HCT116 (cell line): ENCODE measurements around the gene KIR3DL3. TPM values are rescaled to one million over a fixed set of nuclear protein-coding genes. Genes with fewer than 3 reads are reported as not detected.
"Not testable (repeated sequence)": the region's sequence is repeated elsewhere in the genome, so short reads cannot be mapped to it uniquely, and the experiment has no call there.

ENCODE experiments used
- ATAC-seq: fragments of 200-7000 bp; cut with Tn5 transposase; 2 replicates; pipeline ENCODE4 v1.9.1; 2020; ENCODE audit warnings: mild to moderate bottlenecking, moderate library complexity
- BruUV-seq: library from RNA; stranded (reverse); fragments of 400-500 nt; replicated peaks from 2 replicates; lab custom pipeline; 2021; lab: Mats Ljungman, UMichigan
- CTCF ChIA-PET: fragments of 300-600 bp; sonication (Branson Sonifier 250); formaldehyde crosslinking; loops from one replicate; lab custom pipeline; 2021; ENCODE audit warnings: antibody characterized with exemption; lab: Charles Lee
- POLR2A ChIA-PET: fragments of 300-600, 350-600 bp; sonication (Branson Sonifier 250); formaldehyde crosslinking; loops from one replicate; lab custom pipeline; 2021; ENCODE audit warnings: antibody characterized with exemption; lab: Charles Lee
- RAD21 ChIA-PET, 2 experiments: fragments of 300-600 bp; sonication (Branson Sonifier 250); formaldehyde crosslinking; loops; one replicate each; lab custom pipeline; 2023; ENCODE audit warnings: low total read pairs in 2 of 2; ENCODE audit not compliant: uncharacterized antibody in 2 of 2, unreplicated experiment in 2 of 2, low non-redundant PET in 1 of 2; lab: Charles Lee
- DNase-seq: peaks from one replicate; pipeline ENCODE4 v3.0.0-alpha.2; 2010; ENCODE audit warnings: low read depth, low spot score
- H2AFZ ChIP-seq: fragments of 200-600 bp; shearing (Covaris generic), sonication (generic); 2 replicates; pipeline ENCODE4 v1.6.1; 2017; ENCODE audit warnings: low read depth, mixed run types, mixed read lengths, antibody characterized with exemption, low read length; ENCODE audit not compliant: poor library complexity, severe bottlenecking
- H3K27ac ChIP-seq: 2 replicates; pipeline ENCODE4 v1.5.1; 2012; ENCODE audit warnings: low read depth, low read length
- H3K27me3 ChIP-seq: fragments of 200-600 bp; sonication (generic); 2 replicates; pipeline ENCODE4 v1.6.1; 2016; ENCODE audit warnings: mixed run types, low read length, mixed read lengths; ENCODE audit not compliant: insufficient read depth
- H3K36me3 ChIP-seq, 2 experiments: fragments of 200-500 bp in 1 of 2; fragments of 200-600 bp in 1 of 2; sonication (Bioruptor generic) in 1 of 2; sonication (generic) in 1 of 2; 2 replicates each; pipeline versions ENCODE4 v1.5.1 to v1.6.1; 2014 to 2016; ENCODE audit warnings: low read length in 2 of 2, inconsistent platforms in 1 of 2, mixed read lengths in 1 of 2, mixed run types in 1 of 2; ENCODE audit not compliant: insufficient read depth in 2 of 2, control insufficient read depth in 1 of 2
- H3K4me1 ChIP-seq, 2 experiments: fragments of 200-600 bp in 1 of 2; sonication (generic) in 1 of 2; 2 replicates each; pipeline versions ENCODE4 v1.5.1 to v1.6.1; 2012 to 2017; ENCODE audit warnings: low read length in 2 of 2, inconsistent platforms in 1 of 2, mild to moderate bottlenecking in 1 of 2, mixed read lengths in 1 of 2, mixed run types in 1 of 2, moderate library complexity in 1 of 2; ENCODE audit not compliant: insufficient read depth in 2 of 2, control insufficient read depth in 1 of 2
- H3K4me2 ChIP-seq: fragments of 200-600 bp; sonication (generic); 2 replicates; pipeline ENCODE4 v1.6.1; 2017; ENCODE audit warnings: mixed run types, low read length, mixed read lengths
- H3K4me3 ChIP-seq, 2 experiments: fragments of 200-600 bp in 1 of 2; sonication (generic) in 1 of 2; replicated peaks in 1 of 2; 2 replicates each; pipeline ENCODE4 v1.5.1; 2011 to 2016; ENCODE audit warnings: low read length in 2 of 2, control low read depth in 1 of 2, low read depth in 1 of 2, mild to moderate bottlenecking in 1 of 2, mixed read lengths in 1 of 2, mixed run types in 1 of 2
- H3K79me2 ChIP-seq: fragments of 200-600 bp; sonication (generic); 2 replicates; pipeline ENCODE4 v1.6.1; 2017; ENCODE audit warnings: mild to moderate bottlenecking, mixed run types, low read length, moderate library complexity, mixed read lengths; ENCODE audit not compliant: insufficient read depth
- H3K9ac ChIP-seq: fragments of 200-600 bp; sonication (generic); 2 replicates; pipeline ENCODE4 v1.6.1; 2016; ENCODE audit warnings: low read length, mixed read lengths
- H3K9me2 ChIP-seq: fragments of 200-600 bp; sonication (generic), shearing (Covaris generic); 2 replicates; pipeline ENCODE4 v1.6.1; 2017; ENCODE audit warnings: mixed run types, mild to moderate bottlenecking, moderate library complexity; ENCODE audit not compliant: insufficient read depth
- H3K9me3 ChIP-seq, 2 experiments: fragments of 200-500 bp in 1 of 2; fragments of 200-600 bp in 1 of 2; sonication (Bioruptor generic) in 1 of 2; sonication (generic) in 1 of 2; 2 replicates each; pipeline ENCODE4 v1.6.1; 2014 to 2017; ENCODE audit warnings: low read length in 2 of 2, mixed read lengths in 2 of 2, inconsistent platforms in 1 of 2, low read depth in 1 of 2, mild to moderate bottlenecking in 1 of 2, mixed run types in 1 of 2, moderate library complexity in 1 of 2; ENCODE audit not compliant: control insufficient read depth in 1 of 2, insufficient read depth in 1 of 2
- H4K20me1 ChIP-seq: fragments of 200-600 bp; sonication (generic), shearing (Covaris generic); 2 replicates; pipeline ENCODE4 v1.6.1; 2017; ENCODE audit warnings: mixed run types, mild to moderate bottlenecking, moderate library complexity; ENCODE audit not compliant: insufficient read depth
- intact Hi-C: fragments of 100-400 bp; cut with micrococcal nuclease; formaldehyde crosslinking; loops from 2 replicates; pipeline ENCODE4 v1.10.0; 2022
- total RNA-seq: library from RNA; stranded (reverse); gene quantifications from one replicate; pipeline ENCODE4 v1.2.1, GENCODE V29; 2021; ENCODE audit not compliant: unreplicated experiment

The KIR3DL3 gene
- total RNA-seq, 1 experiment from 2014 or later = not detected

- H3K4me1 ChIP-seq, intact Hi-C loops, H3K27ac ChIP-seq, H3K9me2 ChIP-seq, DNase-seq, BruUV-seq, H3K9ac ChIP-seq, CTCF ChIA-PET, H3K4me2 ChIP-seq, H3K27me3 ChIP-seq, H2AFZ ChIP-seq, H3K9me3 ChIP-seq, RAD21 ChIA-PET, H3K79me2 ChIP-seq, POLR2A ChIA-PET, ATAC-seq, H3K36me3 ChIP-seq, H4K20me1 ChIP-seq, H3K4me3 ChIP-seq: not testable (repeated sequence)
These were observed 34.3 kb downstream of the KIR3DL3 start for GRCh38 chr19:54758577-54758976.

GRCh38 chr19:54764219-54764618, 40.0 kb downstream of the KIR3DL3 start:
- DNase-seq, H3K36me3 ChIP-seq, H3K9me3 ChIP-seq, BruUV-seq, CTCF ChIA-PET, H3K9me2 ChIP-seq, H3K4me3 ChIP-seq, RAD21 ChIA-PET, intact Hi-C loops, POLR2A ChIA-PET, H3K27me3 ChIP-seq, H3K9ac ChIP-seq, ATAC-seq, H3K4me1 ChIP-seq, H3K79me2 ChIP-seq, H3K27ac ChIP-seq, H2AFZ ChIP-seq, H4K20me1 ChIP-seq, H3K4me2 ChIP-seq: not testable (repeated sequence)

DNA sequence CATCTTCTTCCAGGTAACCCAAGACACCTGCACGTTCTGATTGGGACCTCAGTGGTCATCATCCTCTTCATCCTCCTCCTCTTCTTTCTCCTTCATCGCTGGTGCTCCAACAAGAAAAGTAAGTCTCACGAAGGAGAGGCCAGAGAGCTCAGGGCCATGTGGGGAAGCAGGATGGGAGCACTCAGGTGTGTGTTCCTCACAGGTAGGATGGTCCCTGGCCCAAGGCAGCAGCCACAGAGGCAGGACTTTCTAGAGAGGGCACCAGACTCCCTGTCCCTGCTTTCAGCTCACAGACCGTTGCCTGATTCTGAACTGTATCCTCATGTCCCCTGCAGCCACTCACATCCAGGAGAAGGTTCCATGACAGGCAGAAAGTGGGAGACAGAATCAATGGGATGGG, 42.2 kb downstream of the KIR3DL3 start:
- H4K20me1 ChIP-seq, CTCF ChIA-PET, DNase-seq, H3K4me2 ChIP-seq, POLR2A ChIA-PET, H2AFZ ChIP-seq, H3K36me3 ChIP-seq, H3K9ac ChIP-seq, H3K79me2 ChIP-seq, H3K9me2 ChIP-seq, H3K4me3 ChIP-seq, RAD21 ChIA-PET, BruUV-seq, H3K27me3 ChIP-seq, H3K27ac ChIP-seq, H3K9me3 ChIP-seq, intact Hi-C loops, H3K4me1 ChIP-seq, ATAC-seq: not testable (repeated sequence)

- CTCF ChIA-PET, H2AFZ ChIP-seq, H3K4me1 ChIP-seq, BruUV-seq, H3K9me2 ChIP-seq, H3K36me3 ChIP-seq, H3K4me2 ChIP-seq, H3K9ac ChIP-seq, DNase-seq, H3K79me2 ChIP-seq, POLR2A ChIA-PET, H3K4me3 ChIP-seq, ATAC-seq, H3K9me3 ChIP-seq, RAD21 ChIA-PET, H3K27ac ChIP-seq, H3K27me3 ChIP-seq, H4K20me1 ChIP-seq: not testable (repeated sequence)
- intact Hi-C loops = loop anchor here (10.0 kb wide), 1 partner anchor 85 kb away; the partner anchor contains the start of gene KIR3DL2
These were observed 45.4 kb downstream of the KIR3DL3 start, which contains the start of gene KIR2DL1 for GRCh38 chr19:54769646-54770045. TSS of gene KIR2DL1 (plus strand) at chr19:54769793. CDS start at chr19:54769851, 58 bp downstream.
